MM.1S (cell line): ENCODE measurements around the gene TFDP1.
"Not testable (repeated sequence)": the region's sequence is repeated elsewhere in the genome, so short reads cannot be mapped to it uniquely, and the experiment has no call there.

ENCODE experiments used
- DNase-seq: peaks from one replicate; pipeline ENCODE4 v3.0.0-alpha.2; 2015
- H2AFZ ChIP-seq: fragments of 300-600 bp; sonication (generic); 2 replicates; pipeline ENCODE4 v1.6.0; 2016; ENCODE audit warnings: antibody characterized with exemption, low read length
- H3F3A ChIP-seq: fragments of 300-600 bp; sonication (generic); 2 replicates; pipeline ENCODE4 v1.6.1; 2016; ENCODE audit warnings: mild to moderate bottlenecking, antibody characterized with exemption, low read length, moderate library complexity, mixed read lengths; ENCODE audit not compliant: insufficient read depth
- H3K27ac ChIP-seq: fragments of 300-600 bp; sonication (generic); 2 replicates; pipeline ENCODE4 v1.5.1; 2016; ENCODE audit warnings: mild to moderate bottlenecking, low read length
- H3K27me3 ChIP-seq: fragments of 300-600 bp; sonication (generic); replicated peaks from 2 replicates; pipeline ENCODE4 v1.6.0; 2016; ENCODE audit warnings: low read length; ENCODE audit not compliant: insufficient read depth
- H3K36me3 ChIP-seq: fragments of 300-600 bp; sonication (generic); replicated peaks from 2 replicates; pipeline ENCODE4 v1.6.1; 2016; ENCODE audit warnings: mild to moderate bottlenecking, low read length, mixed read lengths; ENCODE audit not compliant: insufficient read depth
- H3K4me1 ChIP-seq: fragments of 300-600 bp; sonication (generic); 2 replicates; pipeline ENCODE4 v1.6.1; 2016; ENCODE audit warnings: low read length, mixed read lengths
- H3K4me2 ChIP-seq: fragments of 300-600 bp; sonication (generic); 2 replicates; pipeline ENCODE4 v1.6.0; 2016; ENCODE audit warnings: low read depth, low read length
- H3K4me3 ChIP-seq: fragments of 300-600 bp; sonication (generic); 2 replicates; pipeline ENCODE4 v1.5.1; 2016; ENCODE audit warnings: low read length, mixed read lengths
- H3K79me2 ChIP-seq: fragments of 300-600 bp; sonication (generic); 2 replicates; pipeline ENCODE4 v1.6.1; 2016; ENCODE audit warnings: mixed run types, low read length, mixed read lengths
- H3K9ac ChIP-seq: fragments of 300-600 bp; sonication (generic); 2 replicates; pipeline ENCODE4 v1.6.1; 2016; ENCODE audit warnings: low read length, mixed read lengths
- H3K9me2 ChIP-seq: fragments of 300-600 bp; sonication (generic); replicated peaks from 2 replicates; pipeline ENCODE4 v1.6.1; 2016; ENCODE audit warnings: mild to moderate bottlenecking, low read length, mixed read lengths; ENCODE audit not compliant: insufficient read depth
- H3K9me3 ChIP-seq: fragments of 300-600 bp; sonication (generic); replicated peaks from 2 replicates; pipeline ENCODE4 v1.6.1; 2016; ENCODE audit warnings: mild to moderate bottlenecking, low read length, mixed read lengths; ENCODE audit not compliant: insufficient read depth
- H4K20me1 ChIP-seq: fragments of 300-600 bp; sonication (generic); 2 replicates; pipeline ENCODE4 v1.6.1; 2016; ENCODE audit warnings: mild to moderate bottlenecking, low read length, moderate library complexity, mixed read lengths; ENCODE audit not compliant: insufficient read depth
- CTCF ChIP-seq: fragments of 300-600 bp; sonication (generic); IDR thresholded peaks from 2 replicates; pipeline ENCODE4 v1.5.1; 2016; ENCODE audit warnings: antibody characterized with exemption, low read length, mixed read lengths
- EZH2 ChIP-seq: fragments of 300-600 bp; sonication (generic); optimal IDR thresholded peaks from 2 replicates; pipeline ENCODE3; 2017; ENCODE audit warnings: low read depth, mild to moderate bottlenecking, antibody characterized with exemption, low read length, mixed read lengths
- EZH2phosphoT487 ChIP-seq: fragments of 300-600 bp; sonication (generic); IDR thresholded peaks from 2 replicates; pipeline ENCODE4 v1.6.1; 2018; ENCODE audit warnings: antibody characterized with exemption, low read length

The TFDP1 gene

DNA sequence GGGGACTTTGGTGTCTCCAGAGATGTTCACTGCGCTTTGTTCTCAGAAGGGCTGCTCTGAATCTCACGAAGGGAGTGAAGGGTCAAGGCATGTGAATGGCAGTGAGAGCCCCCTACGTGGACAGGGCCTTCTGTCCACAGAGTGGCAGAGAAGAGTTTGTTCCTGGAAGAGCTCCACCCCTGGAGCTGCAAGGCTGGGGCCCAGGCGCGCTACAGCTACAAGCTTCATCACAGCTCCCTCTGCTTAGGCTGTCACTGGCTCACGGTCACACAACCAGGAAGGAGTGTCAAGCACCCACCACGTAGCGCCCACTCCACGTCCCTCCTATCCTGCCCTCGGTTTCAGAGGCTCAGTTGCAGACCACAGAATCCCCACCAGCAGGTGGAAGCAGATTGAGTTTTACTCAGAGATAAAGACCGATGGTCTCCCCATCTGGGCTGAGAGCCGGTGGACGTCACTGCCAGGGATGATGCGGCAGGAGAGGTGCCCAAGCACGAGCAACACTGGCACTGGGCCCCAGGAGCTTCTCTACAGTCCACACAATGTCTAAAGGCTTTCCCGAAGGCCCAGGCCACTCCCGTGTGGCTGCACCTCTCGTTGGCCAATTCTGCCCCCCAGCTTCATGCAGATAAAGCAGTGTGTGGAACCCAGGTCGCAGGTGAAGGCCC is 23.0 kb upstream of the TFDP1 start:
- no peak for DNase-seq
- Histone ChIP-seq H3K4me2 (no peak overlapping the region), H2AFZ (no peak overlapping the region), H3F3A (no peaks in the 10 kb centered on the region), H3K9me2 (no peaks in the 10 kb centered on the region), H3K4me3 (no peak overlapping the region), H3K27ac (no peak overlapping the region), H3K27me3 (no peaks in the 10 kb centered on the region; the same call in 1 of the 2 replicates), H3K9me3 (no peaks in the 10 kb centered on the region), H3K36me3 (no peaks in the 10 kb centered on the region), H3K4me1 (0 out of 2 replicates have a peak, but pooled peaks cover 3% of the 10 kb centered on the region), H4K20me1 (no peaks in the 10 kb centered on the region), H3K79me2 (no peaks in the 10 kb centered on the region), H3K9ac (no peak overlapping the region)
- TF ChIP-seq CTCF (no peak), EZH2 (no peak), EZH2phosphoT487 (no peak)

GRCh38 chr13:113562085-113562749 is 22.3 kb upstream of the TFDP1 start:
- Histone ChIP-seq H3K79me2 (no peaks in the 10 kb centered on the region), H3K9me3 (no peaks in the 10 kb centered on the region), H2AFZ (no peak overlapping the region), H3K4me2 (no peak overlapping the region), H3K9me2 (no peaks in the 10 kb centered on the region), H3K36me3 (no peaks in the 10 kb centered on the region), H4K20me1 (no peaks in the 10 kb centered on the region), H3F3A (no peaks in the 10 kb centered on the region), H3K27ac (no peak overlapping the region), H3K27me3 (peaks cover 4% of the 10 kb centered on the region; the same call in 1 of the 2 replicates), H3K4me1 (0 out of 2 replicates have a peak, but pooled peaks cover 3% of the 10 kb centered on the region), H3K4me3 (no peak overlapping the region), H3K9ac (no peak overlapping the region)
- peak; percentile 56 for DNase-seq
- no peak for TF ChIP-seq EZH2
- peak; percentile 79 for TF ChIP-seq CTCF

GRCh38 chr13:113562844-113563243 is 21.7 kb upstream of the TFDP1 start:
- no peaks in the 10 kb centered on the region for H4K20me1 ChIP-seq
- H3K4me3 ChIP-seq: no peak overlapping the region
- no peaks in the 10 kb centered on the region for H3K36me3 ChIP-seq
- no peak overlapping the region for H2AFZ ChIP-seq
- no peak overlapping the region for H3K9ac ChIP-seq
- H3K27ac ChIP-seq: no peak overlapping the region
- no peaks in the 10 kb centered on the region for H3K79me2 ChIP-seq
- no peaks in the 10 kb centered on the region for H3F3A ChIP-seq
- H3K9me2 ChIP-seq: no peaks in the 10 kb centered on the region
- no peak for DNase-seq
- H3K4me1 ChIP-seq: 0 out of 2 replicates have a peak, but pooled peaks cover 3% of the 10 kb centered on the region
- H3K9me3 ChIP-seq: no peaks in the 10 kb centered on the region
- TF ChIP-seq EZH2: no peak
- TF ChIP-seq EZH2phosphoT487: no peak
- no peak for TF ChIP-seq CTCF
- no peak overlapping the region for H3K4me2 ChIP-seq
- H3K27me3 ChIP-seq: peaks cover 4% of the 10 kb centered on the region; the same call in 1 of the 2 replicates

- not testable (repeated sequence) for H3K36me3 ChIP-seq, H2AFZ ChIP-seq, H3K9me3 ChIP-seq, H3K4me1 ChIP-seq, H4K20me1 ChIP-seq, H3K9ac ChIP-seq, H3K4me3 ChIP-seq, H3K27me3 ChIP-seq, H3K9me2 ChIP-seq, H3K4me2 ChIP-seq, H3K27ac ChIP-seq, H3K79me2 ChIP-seq, H3F3A ChIP-seq, DNase-seq
These were observed 21.0 kb upstream of the TFDP1 start for GRCh38 chr13:113563511-113563910.
